GM20000 (cell line): ENCODE data around the gene NEU4.

Experiments used
- DNase-seq: peaks from one replicate; pipeline ENCODE4 v3.0.0; 2012; ENCODE audit warnings: low spot score
- CTCF ChIP-seq: IDR thresholded peaks from 2 replicates; pipeline ENCODE4 v1.5.1; 2012; ENCODE audit warnings: mild to moderate bottlenecking, control low read depth; ENCODE audit errors: extremely low read depth, missing control alignments

NEU4 gene

GRCh38 chr2:241794250-241794823, 14.7 kb upstream of the NEU4 start:
- TF ChIP-seq CTCF, result no peak
- no peak for DNase-seq

- TF ChIP-seq CTCF, result no peak
- no peak for DNase-seq
Measured at GRCh38 chr2:241795021-241795999, 13.7 kb upstream of the NEU4 start.

- DNase-seq, result no peak
- no peak for TF ChIP-seq CTCF
Measured at GRCh38 chr2:241796209-241796608, 12.8 kb upstream of the NEU4 start.

- DNase-seq, result peak; percentile 11
- no peak for TF ChIP-seq CTCF
Measured at GRCh38 chr2:241796610-241797138, 12.3 kb upstream of the NEU4 start.

GRCh38 chr2:241797441-241798080, 11.4 kb upstream of the NEU4 start:
- DNase-seq, result peak; percentile 21
- no peak for TF ChIP-seq CTCF

GRCh38 chr2:241798081-241798630, 10.8 kb upstream of the NEU4 start:
- DNase-seq, result peak; percentile 12
- no peak for TF ChIP-seq CTCF
